Measurements from ENCODE around the gene SPSB1.

SPSB1 gene

DNA sequence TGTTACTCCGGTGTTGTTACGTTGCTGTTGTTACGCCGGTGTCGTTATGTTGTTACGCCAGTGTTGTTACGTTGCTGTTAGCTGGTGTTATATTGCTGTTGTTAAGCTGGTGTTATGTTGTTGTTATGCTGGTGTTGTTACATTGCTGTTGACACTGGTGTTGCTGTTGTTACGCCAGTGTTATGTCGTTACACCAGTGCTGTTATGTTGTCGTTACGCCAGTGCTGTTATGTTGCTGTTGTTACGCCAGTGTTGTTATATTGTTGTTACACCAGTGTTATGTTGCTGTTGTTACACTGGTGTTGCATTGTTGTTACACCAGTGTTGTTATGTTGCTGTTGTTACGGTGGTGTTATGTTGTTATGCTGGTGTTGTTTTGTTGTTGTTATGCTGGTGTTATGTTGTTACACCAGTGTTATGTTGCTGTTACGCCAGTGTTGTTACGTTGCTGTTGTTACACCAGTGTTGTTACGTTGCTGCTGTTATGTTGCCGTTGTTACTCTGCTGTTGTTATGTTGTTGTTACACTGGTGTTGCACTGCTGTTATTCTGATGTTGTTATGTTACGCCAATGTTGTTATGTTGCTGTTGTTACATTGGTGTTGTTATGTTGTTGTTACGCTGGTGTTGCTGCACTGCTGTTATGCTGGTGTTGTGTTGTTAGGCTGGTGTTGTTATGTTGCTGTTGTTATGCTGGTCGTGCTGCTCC, 32.5 kb upstream of the SPSB1 start:
- no peak for DNase-seq

DNA sequence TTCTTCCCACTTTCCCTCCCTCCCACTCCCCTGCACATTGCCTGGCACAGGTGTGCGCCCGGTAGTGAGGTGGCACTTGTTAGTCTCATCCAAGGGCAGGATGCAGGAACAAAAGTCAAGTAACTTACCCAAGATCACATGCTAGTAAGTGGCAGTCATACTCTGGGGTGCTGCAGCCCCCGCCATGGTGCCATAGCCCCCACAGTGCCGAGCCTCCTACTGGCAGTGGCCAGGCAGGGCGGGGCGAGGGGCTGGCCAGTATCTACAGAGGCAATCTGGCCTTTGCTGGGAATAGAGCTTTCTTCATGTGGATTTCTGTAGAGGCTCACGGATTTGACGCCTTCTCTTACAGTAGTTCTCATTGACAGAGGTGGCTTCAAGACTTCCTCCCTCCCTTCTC, 31.2 kb upstream of the SPSB1 start:
- no peak for DNase-seq

DNA sequence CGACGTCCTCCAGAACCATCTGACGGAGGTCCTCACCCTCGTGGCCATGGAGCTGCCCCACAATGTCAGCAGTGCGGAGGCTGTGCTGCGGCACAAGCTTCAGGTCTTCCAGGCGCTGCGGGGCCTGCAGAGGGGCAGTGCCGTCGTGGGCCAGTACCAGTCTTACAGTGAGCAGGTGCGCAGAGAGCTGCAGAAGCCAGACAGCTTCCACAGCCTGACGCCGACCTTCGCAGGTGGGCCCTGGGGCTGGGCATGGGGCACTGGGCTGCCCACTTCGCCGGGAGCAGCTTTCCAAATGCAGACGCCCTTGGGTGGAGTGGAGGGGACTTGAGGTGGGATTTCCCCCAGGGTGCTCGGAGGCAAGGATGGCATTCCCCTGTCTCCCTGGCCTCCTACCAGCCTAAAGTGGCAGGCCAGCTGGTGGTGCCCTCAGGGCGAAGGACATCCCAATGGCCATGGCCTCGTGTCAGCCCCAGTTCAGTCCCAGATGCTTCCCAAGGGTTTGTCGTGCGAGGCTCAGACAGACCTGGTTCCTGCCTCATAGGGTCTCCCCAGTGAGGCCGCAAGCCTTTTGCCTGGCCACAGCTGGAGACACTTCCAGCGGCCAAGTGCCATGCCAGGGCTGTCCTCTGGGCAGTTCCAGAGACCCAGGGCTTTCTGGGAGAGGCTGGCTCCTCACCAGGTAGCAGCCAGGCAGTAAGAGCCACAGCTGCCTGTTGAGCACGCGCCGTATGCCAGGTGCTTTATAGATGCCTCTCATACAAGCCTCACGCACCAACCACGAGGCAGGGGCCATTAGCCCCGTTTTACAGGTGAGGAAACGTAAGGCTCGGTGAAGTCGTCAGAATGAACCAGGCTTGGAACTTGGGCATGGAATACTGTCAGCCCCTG, 30.4 kb upstream of the SPSB1 start:
- DNase-seq, result no peak

DNA sequence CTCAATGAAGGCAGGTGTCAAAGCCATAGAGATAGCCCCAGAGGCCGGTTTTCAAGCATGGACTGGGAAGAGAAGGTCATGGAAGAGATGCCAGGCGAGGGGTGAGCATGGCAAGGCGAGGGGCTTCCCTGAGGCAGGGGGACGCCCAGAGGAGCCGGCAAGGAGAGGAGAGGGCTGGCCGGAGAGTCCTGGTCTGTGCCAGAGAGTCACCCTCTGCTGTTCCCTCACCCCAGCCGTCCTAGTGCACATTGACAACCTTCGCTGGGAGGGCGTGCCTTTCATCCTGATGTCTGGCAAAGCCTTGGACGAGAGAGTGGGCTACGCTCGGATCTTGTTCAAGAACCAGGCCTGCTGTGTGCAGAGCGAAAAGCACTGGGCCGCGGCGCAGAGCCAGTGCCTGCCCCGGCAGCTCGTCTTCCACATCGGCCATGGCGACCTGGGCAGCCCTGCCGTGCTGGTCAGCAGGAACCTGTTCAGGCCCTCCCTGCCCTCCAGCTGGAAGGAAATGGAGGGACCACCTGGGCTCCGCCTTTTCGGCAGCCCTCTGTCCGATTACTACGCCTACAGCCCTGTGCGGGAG, 29.3 kb upstream of the SPSB1 start:
- DNase-seq, result no peak

DNA sequence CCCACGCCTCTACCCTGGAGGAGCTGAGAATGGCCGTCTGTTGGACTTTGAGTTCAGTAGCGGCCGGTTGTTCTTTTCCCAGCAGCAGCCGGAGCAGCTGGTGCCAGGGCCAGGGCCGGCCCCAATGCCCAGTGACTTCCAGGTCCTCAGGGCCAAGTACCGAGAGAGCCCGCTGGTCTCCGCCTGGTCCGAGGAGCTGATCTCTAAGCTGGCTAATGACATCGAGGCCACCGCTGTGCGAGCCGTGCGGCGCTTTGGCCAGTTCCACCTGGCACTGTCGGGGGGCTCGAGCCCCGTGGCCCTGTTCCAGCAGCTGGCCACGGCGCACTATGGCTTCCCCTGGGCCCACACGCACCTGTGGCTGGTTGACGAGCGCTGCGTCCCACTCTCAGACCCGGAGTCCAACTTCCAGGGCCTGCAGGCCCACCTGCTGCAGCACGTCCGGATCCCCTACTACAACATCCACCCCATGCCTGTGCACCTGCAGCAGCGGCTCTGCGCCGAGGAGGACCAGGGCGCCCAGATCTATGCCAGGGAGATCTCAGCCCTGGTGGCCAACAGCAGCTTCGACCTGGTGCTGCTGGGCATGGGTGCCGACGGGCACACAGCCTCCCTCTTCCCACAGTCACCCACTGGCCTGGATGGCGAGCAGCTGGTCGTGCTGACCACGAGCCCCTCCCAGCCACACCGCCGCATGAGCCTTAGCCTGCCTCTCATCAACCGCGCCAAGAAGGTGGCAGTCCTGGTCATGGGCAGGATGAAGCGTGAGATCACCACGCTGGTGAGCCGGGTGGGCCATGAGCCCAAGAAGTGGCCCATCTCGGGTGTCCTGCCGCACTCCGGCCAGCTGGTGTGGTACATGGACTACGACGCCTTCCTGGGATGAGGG, 28.5 kb upstream of the SPSB1 start:
- DNase-seq, result no peak

DNA sequence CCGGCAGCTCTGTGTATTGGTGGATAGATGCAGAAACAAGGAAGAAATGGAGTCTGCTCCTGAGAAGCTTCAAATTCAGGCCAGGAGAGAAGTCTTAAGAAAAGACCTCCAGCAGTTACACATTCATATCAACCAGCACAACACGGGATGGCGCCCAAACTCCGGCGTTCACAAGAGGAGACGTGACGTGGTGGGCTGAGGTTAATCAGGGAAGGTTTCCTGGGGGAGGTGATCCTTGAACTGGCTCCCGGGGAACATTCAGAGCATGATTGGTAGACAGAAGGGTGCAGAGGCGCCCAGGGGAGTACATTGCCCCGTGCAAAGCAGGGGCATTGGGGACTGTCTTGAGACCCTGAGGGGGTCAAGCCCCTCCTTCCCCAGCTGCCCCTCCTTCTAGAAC, 27.7 kb upstream of the SPSB1 start:
- no peak for DNase-seq

DNA sequence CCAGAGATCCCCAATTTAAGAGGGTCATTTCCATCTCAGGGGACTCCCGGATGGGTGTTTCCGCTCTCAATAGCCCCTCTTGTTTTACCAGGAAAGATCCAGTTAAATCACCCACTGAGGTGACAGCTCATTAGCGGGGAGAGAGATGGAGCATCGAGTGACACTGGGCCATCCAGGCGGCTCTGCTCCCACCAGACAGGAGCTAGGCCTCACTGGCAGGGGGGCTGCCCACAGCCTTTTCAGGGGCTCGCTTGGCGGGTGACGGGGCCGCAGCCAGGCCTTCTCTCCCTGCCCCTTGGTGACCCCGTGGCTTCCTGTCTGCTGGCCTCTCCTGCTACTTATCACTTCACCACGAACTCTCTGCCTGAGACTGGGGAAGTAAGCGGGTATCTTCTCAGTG, 26.7 kb upstream of the SPSB1 start:
- no peak for DNase-seq

DNA sequence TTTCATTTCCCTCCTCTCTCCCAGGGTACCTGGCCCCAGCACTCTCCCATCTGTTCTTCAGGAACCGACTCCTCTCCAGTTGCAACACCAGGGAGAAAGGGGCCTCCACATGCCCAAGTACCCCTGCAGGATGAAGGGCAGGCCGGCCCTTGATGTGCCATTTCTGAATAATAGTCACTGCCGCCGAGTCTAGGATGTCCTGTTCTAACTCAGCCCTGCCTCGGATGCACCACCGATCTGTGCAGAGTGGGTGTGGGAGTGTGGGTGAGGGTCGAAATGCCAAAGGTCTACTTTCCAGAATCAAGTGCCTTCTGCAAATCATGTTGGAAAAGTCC, 25.4 kb upstream of the SPSB1 start:
- DNase-seq, result no peak

DNA sequence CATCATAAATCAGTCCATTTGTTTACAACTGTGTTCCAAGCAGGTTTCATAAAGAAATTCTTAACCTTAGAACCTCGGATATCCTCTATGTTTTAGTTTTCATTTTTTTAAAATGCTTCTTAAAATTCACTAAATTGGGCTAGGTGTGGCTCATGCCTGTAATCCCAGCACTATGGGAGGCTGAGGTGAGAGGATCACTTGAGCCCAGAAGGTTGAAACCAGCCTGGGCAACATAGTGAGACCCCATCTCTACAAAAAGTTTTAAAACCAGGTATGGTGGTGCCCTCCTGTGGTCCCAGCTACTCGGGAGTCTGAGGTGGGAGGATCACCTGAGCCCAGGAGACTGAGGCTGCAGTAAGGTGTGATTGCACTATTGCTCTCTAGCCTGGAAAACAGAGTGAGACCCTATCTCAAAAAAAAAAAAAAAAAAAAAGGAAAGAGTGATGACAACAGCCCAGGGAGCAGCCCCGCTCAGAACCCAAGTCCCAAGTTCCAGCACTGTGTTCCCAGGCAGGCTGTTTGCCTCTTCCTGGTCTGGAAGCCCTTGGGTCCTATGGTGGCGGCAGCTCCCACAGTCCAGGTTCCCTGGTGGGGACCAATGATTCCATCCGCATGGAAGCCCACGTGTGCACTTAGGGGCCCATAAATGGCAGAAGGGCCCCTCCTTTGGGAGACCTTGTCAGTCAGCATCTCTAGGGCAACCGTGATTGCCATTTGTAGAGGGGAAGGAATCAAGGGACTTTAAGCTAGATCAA, 24.7 kb upstream of the SPSB1 start:
- DNase-seq, result no peak

DNA sequence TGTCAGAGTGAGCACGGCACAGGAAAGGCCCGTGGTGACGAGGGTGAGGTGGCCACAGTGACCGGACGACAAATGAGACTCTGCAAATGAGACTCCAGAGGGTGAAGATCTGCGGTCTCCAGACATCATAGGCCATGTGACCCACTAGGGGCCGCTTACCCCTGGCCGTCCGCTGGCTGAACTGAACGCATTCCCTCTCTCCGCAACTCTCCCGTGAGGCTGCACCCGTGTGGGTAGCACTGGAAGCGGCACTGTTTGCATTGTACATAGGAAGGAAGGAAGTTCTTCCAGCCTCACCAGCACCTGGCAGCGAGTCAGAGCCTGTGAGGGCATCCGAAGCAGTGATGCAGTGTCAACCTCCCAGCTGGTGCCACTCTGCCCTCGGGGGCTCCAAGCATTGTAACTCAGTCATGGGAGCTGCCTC, 23.6 kb upstream of the SPSB1 start:
- DNase-seq, result no peak

DNA sequence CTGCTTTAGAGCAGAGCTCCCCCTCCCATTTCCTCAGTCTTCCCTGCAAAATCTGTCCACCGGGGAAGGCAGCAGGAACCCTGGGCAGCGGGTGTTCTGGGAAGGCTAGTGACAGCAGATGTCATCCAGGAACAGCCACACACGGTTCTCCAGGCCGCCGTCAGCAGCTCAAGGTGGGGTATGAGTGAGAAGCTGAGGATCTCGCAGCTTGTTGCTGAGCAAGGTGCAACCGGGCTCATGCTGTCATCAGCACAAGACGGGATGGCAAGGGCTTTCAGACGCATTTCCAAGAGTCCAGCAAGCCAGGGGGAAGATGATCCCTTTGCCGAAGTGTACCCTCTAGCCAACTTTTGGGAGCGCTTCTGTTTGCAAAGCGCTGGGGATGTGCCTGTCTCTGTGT, 23.0 kb upstream of the SPSB1 start:
- DNase-seq, result no peak

DNA sequence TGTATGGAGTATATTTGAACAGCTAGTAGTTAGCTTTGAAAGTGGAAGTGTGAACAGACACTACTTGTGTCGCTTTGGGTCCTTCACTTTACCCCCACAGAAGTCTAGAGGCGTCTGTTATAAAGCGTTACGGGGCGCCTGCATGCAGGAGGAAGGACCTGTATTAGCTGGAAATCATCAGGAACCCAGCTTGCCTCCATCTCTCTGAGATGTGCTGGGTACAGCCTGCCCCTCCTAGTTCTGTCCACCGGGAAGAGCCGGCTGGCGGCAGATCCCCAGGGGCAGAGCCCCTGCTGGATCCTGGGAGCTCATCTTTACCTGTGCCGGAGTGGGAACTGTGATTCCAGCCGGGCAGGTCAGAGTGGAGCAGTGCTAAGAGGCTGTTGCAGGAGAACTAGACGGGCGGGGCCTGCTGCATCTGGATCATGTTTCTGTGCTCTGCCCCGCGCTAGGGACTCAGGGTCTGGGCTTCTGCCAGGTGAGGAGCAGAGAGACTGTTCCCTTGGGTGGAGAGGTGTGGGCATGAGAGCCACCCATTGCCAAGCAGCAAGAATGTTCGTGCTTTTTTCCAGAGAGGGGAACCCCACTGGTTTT, 22.3 kb upstream of the SPSB1 start:
- no peak for DNase-seq

DNA sequence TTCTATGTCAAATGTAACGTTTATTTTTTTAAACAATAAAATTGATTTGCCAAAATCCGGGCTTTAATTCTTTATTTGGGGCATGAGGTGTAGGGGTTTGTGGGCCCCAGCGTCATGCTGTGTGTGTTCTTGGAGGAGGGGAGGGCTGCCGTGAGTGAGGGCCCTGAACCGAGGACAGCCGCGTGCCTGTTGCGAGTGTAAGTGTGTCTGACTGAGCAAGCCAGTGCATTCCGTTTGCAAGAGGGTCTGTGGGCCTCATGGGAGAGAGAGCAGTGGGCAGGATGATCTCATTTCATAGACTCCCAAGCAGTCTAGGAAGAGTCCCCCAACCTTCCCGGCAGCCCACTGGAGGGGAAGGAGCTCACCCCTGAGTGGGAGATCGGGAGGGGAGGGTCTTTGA, 21.4 kb upstream of the SPSB1 start:
- DNase-seq, result no peak

DNA sequence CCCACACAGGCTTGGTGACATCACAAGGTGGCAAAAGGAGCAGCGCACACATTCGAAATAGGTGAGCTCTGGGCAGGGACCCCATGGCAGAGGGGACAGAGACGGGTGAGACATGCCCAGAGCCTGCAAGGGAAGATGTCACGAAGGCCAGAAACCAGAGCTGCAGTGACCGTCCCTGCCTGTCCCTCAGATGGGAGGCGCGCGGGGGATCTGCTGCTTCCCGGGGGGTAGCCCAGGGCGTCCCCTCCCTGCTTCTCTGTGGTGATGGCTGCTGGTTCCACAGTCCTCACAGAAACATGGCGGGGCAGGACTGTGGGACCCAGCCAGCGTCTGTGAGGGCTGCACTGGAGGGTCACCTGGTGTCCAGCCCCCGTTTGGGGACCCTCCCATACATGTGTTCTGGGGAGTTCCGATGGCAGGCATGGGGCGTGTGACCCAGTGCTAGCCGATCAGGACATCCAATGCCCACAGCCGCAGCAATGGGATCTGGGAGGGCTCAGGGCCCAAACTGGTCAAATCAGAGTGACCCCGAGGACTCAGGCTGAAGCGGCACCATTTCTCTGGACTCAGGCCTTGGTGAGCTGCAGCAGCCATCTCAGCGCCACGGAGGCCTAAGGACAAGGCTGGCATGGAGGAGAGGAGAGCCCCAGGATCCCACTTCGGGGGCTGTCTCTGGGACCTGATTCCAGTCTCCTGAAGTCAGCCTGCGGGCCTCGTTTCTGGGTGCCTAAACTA, 20.7 kb upstream of the SPSB1 start:
- DNase-seq, result no peak

DNA sequence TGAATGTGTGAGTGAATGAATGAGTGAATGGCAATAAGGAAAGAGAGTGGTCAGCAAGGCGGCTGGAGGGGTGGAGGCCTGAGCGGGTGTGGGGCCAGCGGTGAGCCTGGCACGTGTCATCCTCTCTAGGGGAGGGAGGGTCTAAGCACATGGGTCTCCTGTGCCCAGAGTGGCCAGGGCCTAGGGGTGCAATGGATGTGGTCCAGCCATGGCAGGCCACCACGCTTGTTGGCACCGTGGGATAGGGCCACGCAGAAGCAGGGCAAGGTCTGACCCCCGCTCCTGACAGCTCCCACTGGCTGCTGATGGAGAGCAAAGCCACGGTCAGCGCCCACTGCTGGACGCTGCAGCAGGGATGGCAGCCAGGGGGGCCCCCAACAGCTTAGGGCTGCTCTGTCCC, 19.5 kb upstream of the SPSB1 start:
- DNase-seq, result no peak

DNA sequence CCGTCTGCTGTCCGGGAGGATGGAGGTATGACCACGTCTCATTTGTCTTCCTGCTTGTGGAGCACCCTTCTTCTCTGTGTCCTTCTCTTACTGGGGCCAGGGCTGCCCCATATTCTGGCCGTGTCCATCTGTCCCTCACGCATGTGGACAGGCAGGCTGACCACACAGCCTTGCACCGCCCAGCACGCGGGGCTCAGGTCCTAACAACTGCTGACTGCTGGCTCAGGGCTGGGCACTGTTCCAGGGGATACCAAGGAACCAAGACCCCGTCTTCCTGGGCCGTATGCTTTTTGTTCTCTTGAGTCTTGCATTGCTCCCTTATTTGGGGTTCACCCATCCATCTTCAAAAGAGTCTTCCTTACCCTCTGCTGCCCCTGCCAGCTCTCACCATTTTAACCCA, 17.5 kb upstream of the SPSB1 start:
- DNase-seq, result no peak

DNA sequence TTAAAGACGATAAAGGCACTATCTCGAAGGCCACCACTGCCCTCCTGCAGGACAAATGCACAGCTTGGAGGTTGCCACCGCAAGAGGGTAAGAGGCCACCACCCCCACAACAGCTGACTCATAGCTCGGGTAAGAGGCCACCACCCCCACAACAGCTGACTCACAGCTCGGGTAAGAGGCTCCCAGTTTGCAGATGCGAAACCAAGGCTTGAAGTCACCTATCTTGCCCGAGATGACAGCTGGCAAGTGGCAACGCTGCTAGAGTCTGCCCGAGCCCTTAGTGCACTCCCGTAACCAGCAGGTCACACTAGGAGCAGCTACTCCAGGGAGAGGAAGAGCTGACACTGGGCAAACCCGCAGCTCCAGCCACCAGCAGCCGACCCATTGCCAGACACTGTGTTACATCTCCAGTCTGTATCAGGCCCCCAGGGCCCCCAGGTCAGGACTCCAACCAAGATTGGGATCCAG, 17.1 kb upstream of the SPSB1 start:
- peak in 1 of 2 donors; percentile 78 for DNase-seq

DNA sequence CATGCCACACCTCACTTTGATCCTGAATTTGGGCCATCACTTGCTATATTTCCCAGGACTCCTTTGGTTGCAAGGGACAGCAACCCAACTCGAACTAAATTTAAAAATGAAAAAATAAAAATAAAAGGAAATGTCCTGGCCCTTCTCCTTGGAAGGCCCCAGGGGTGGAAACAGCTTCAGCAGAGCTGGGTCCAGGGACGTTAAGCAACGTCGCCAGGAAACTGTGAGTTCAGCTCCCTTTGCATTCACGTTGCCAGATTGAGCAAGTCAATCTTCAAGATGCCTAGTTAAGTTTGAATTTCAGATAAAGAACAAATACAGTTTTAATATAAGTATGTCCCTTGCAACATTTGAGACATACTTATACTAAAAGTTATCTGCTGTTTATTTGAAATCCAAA, 14.6 kb upstream of the SPSB1 start:
- no peak for DNase-seq

DNA sequence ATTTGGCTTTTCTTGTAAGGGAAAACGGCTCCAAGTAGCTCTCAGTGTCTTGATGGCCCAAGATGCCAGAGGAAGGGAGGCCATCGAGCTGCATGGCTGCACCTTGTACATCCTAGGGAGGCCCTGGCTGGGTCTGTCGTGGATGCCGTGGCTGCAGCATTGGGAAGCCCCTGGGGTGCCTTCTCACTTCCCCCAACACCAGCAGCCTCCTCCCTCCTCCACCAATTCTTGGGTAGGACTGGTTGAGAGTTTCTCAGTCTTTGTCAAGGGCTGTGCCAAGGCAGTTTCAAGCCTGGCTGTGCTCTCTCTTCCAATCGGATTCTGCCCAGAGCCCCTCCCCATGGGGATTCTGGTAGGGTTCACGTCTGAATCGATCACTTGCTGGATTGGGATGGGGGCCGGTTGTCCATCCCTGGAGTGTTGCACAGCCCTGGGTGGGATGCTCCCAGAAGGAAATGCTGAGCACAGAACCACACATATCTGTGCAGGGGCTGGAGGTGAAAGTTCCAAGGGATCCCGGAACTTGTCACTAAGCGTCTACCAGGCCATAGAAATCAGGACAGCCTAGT, 14.0 kb upstream of the SPSB1 start:
- DNase-seq, result no peak

DNA sequence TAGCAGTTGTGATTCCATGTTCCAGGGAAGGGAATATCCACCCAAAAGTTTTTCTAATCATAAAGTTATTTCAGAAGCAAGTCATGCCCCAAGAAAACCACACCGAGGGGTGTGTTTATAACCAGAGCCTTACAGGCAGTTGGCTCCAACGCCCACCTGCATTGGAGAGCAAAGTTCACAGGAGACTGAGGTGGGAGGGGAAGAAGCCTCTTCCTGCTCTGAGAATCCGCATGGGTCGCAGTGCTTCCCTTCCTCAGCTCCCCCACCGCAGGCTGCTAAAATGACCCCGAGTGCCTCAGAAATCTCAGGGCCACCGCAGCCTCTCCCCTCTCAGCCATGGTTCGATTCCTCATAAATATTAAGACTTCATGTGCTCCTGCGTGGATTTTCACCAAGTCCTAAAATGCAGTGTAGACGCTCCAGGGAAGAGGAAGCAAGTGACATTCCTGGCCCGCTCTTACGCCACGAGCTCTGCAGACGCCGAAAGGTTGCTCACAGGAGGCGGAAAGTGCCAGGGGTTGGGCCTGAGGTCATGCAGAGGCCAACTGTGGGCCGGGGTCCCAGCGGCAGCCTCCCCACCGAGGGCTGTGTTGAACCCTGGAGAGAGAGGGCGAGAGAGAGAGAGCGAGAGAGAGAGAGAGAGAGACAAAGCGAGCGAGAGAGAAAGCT, 13.4 kb upstream of the SPSB1 start:
- DNase-seq, result no peak

All from CD4-positive, alpha-beta T cell treated with Interleukin-4 for 1 hour (primary cell).